HFFc6 (cell line): ENCODE data around the gene PTH2R. TPM values are rescaled to one million over a fixed set of nuclear protein-coding genes. Genes with fewer than 3 reads are reported as not detected.

Experiments
- DNase-seq: peaks from one replicate; pipeline ENCODE4 v3.0.0-alpha.2; 2018
- H3K27ac Mint-ChIP-seq: 2 replicates; pipeline ENCODE4 v1.8.0; 2020; ENCODE audit warnings: mild to moderate bottlenecking, mixed read lengths
- H3K27me3 Mint-ChIP-seq: 2 replicates; pipeline ENCODE4 v1.8.0; 2021; ENCODE audit warnings: mild to moderate bottlenecking, moderate library complexity, mixed read lengths; ENCODE audit not compliant: insufficient read depth
- H3K36me3 Mint-ChIP-seq: 2 replicates; pipeline ENCODE4 v1.8.0; 2021; ENCODE audit warnings: low read depth, mixed read lengths
- H3K4me1 Mint-ChIP-seq: 2 replicates; pipeline ENCODE4 v1.8.0; 2020; ENCODE audit warnings: low read depth, mixed read lengths
- H3K4me3 Mint-ChIP-seq: 2 replicates; pipeline ENCODE4 v1.8.0; 2020; ENCODE audit warnings: mild to moderate bottlenecking, moderate library complexity, mixed read lengths
- H3K9me3 Mint-ChIP-seq: 2 replicates; pipeline ENCODE4 v1.8.0; 2020; ENCODE audit warnings: mild to moderate bottlenecking, mixed read lengths
- long read RNA-seq: library from polyadenylated mRNA; unstranded; transcript quantifications from one replicate; pipeline ENCODE4 v2.0.0, GENCODE V29; 2019
- total RNA-seq, 6 experiments: library from RNA; stranded (reverse); fragmentation: NEBNext Ultra II Directional; extraction: Animal tissue kit (Norgen Biotek cat#: 25700); gene quantifications; 2 replicates in 1 of 6; 3 replicates in 5 of 6; pipeline ENCODE4 v1.2.3, GENCODE V29; 2021
- TF ChIP-seq, protein P1 (sequence below): fragments of 200-600 bp; sonication (generic); IDR thresholded peaks from 2 replicates; pipeline ENCODE4 v1.5.0; 2021; ENCODE audit warnings: antibody characterized with exemption, mild to moderate bottlenecking

PTH2R gene, protein sequence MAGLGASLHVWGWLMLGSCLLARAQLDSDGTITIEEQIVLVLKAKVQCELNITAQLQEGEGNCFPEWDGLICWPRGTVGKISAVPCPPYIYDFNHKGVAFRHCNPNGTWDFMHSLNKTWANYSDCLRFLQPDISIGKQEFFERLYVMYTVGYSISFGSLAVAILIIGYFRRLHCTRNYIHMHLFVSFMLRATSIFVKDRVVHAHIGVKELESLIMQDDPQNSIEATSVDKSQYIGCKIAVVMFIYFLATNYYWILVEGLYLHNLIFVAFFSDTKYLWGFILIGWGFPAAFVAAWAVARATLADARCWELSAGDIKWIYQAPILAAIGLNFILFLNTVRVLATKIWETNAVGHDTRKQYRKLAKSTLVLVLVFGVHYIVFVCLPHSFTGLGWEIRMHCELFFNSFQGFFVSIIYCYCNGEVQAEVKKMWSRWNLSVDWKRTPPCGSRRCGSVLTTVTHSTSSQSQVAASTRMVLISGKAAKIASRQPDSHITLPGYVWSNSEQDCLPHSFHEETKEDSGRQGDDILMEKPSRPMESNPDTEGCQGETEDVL
- total RNA-seq, result not detected
- long read RNA-seq, result 0 reads

GRCh38 chr2:208406474-208407451, at the start of gene PTH2R:
PTH2R (plus strand) TSS chr2:208406792; CDS start chr2:208407044, 252 bp downstream.
- TF ChIP-seq, protein P1, sequence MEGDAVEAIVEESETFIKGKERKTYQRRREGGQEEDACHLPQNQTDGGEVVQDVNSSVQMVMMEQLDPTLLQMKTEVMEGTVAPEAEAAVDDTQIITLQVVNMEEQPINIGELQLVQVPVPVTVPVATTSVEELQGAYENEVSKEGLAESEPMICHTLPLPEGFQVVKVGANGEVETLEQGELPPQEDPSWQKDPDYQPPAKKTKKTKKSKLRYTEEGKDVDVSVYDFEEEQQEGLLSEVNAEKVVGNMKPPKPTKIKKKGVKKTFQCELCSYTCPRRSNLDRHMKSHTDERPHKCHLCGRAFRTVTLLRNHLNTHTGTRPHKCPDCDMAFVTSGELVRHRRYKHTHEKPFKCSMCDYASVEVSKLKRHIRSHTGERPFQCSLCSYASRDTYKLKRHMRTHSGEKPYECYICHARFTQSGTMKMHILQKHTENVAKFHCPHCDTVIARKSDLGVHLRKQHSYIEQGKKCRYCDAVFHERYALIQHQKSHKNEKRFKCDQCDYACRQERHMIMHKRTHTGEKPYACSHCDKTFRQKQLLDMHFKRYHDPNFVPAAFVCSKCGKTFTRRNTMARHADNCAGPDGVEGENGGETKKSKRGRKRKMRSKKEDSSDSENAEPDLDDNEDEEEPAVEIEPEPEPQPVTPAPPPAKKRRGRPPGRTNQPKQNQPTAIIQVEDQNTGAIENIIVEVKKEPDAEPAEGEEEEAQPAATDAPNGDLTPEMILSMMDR, result no peak
- Mint-ChIP-seq H3K36me3 (no peaks in the 10 kb centered on the region), H3K27me3 (peaks cover 20% of the 10 kb centered on the region), H3K27ac (no peak within 1 kb of the TSS), H3K4me3 (no peak within 1 kb of the TSS; the same call in 1 of the 2 replicates), H3K4me1 (no peaks in the 10 kb centered on the region), H3K9me3 (no peaks in the 10 kb centered on the region)
- no peak for DNase-seq

DNA sequence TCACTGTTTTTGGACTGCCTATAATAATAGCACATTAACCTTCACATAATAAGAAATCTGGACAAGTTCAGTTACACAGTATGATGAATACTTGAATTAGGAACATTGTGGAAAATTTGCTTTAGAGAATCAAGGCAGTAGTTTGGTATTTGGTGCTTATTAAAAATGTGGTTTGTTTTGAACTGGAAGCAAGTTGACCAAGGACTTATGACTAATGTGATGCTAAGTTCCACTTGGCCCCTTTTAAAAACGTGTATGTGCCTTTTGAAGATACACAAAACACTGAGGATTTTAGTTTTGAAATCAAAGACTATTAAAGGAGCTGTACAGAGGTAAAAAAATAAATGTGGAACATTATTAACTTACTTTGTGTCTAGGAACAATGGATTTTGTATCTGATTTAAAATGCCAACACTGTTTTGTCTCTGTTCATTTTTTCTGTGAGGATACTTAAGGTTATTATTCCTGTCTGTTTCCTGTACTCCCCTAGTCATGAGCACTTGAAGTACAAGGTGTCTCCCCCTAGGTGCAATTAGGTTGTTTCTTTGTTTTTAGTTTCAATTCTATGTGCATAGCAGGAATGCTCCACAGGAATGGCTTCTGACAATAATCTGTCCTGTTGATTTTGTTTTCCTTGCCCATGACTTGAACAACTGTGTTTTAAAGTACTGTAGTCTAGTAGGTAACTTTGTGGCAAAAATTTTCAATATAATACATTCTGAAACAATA, 49.6 kb upstream of the PTH2R start:
- H3K9me3 Mint-ChIP-seq, result no peaks in the 10 kb centered on the region
- TF ChIP-seq, protein P1, result peak; percentile 29; the same call in 1 of the 2 replicates
- peak overlapping the region; percentile 26 for H3K27ac Mint-ChIP-seq
- peaks cover 30% of the 10 kb centered on the region for H3K36me3 Mint-ChIP-seq
- no peak overlapping the region for H3K4me3 Mint-ChIP-seq
- DNase-seq, result no peak
- peaks cover 13% of the 10 kb centered on the region for H3K4me1 Mint-ChIP-seq
- H3K27me3 Mint-ChIP-seq, result no peaks in the 10 kb centered on the region

DNA sequence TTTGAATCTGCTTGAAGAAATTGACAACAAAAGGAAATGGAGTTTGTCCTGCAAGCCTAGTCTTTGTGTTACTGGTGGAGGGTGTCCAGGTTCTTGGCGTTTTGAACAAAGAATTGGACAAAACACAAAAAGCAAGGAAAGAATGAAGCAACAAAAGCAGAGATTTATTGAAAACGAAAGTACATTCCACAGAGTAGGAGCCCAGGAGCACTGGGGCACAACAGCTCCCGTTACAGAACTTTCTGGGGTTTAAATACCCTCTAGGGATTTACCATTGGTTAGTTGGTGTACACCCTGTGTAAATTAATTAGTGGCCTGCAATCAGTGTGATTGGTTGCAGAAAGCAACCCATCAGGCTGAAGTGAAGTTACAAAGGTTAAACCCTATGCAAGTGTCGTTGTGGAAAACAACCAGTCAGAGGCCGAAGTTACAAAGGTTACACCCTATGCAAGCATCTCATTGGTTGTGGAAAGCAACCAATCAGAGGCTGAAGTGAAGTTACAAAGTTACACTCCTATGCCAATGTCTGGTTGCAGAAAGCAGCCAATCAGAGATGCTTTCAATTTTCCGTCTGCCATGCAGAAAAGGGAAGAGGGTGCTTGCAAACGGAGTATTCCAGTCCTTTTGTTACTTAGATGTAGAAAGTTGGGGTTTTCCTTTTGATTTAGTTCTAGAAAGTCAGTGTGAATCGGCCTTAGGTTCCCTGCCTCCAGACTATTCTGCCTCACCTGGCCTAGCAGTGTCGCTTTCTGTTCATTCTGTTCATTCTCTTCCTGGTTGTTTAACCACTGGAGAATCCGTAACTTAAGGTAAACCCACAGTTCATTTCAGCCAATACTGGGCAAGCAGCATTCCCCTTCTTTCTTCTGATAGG, 47.6 kb upstream of the PTH2R start:
- TF ChIP-seq, protein P1, result no peak
- peaks cover 18% of the 10 kb centered on the region for H3K36me3 Mint-ChIP-seq
- H3K9me3 Mint-ChIP-seq, result no peaks in the 10 kb centered on the region
- DNase-seq, result no peak
- no peak overlapping the region for H3K4me3 Mint-ChIP-seq
- H3K4me1 Mint-ChIP-seq, result peaks cover 30% of the 10 kb centered on the region
- H3K27me3 Mint-ChIP-seq, result no peaks in the 10 kb centered on the region
- H3K27ac Mint-ChIP-seq, result no peak overlapping the region

DNA sequence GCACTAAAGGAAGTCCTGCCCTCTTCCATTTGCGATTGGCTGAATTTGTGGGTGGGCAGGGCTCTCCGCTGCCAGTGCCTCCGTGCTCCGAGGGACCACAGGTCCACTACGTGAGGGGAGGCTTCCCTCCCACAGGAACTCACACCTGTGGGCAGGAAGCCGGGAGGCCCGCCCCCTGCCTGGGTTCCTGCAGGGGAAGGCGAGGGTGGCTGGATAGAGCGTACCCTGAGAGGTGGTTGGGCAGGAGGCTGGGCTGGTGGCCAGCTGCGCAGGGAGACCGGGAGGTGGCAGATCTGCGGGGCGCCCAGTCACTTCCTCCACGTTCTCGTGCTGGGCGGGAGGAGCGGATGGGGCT, 47.0 kb upstream of the PTH2R start:
- no peak overlapping the region for H3K27ac Mint-ChIP-seq
- DNase-seq, result no peak
- peaks cover 35% of the 10 kb centered on the region for H3K4me1 Mint-ChIP-seq
- H3K4me3 Mint-ChIP-seq, result no peak overlapping the region
- TF ChIP-seq, protein P1, result no peak
- H3K9me3 Mint-ChIP-seq, result peaks cover 4% of the 10 kb centered on the region
- peaks cover 2% of the 10 kb centered on the region; the same call in 1 of the 2 replicates for H3K27me3 Mint-ChIP-seq
- H3K36me3 Mint-ChIP-seq, result peaks cover 13% of the 10 kb centered on the region
